Smooth muscle cell (in vitro differentiated cells): ENCODE data around the gene MYO3B. TPM values are rescaled to one million over a fixed set of nuclear protein-coding genes. Genes with fewer than 3 reads are reported as not detected.

Source experiments
- DNase-seq: peaks from one replicate; lab custom pipeline; 2025; ENCODE audit not compliant: unreplicated experiment; lab: John Stamatoyannopoulos, UW
- H2AFZ ChIP-seq: fragments of 200-600 bp; sonication (generic); 2 replicates; pipeline ENCODE4 v1.6.0; 2016; ENCODE audit warnings: antibody characterized with exemption, low read depth, mild to moderate bottlenecking
- H3F3A ChIP-seq: fragments of 200-600 bp; sonication (generic); 2 replicates; pipeline ENCODE4 v1.6.0; 2017; ENCODE audit warnings: antibody characterized with exemption, low read depth
- H3K27ac ChIP-seq: fragments of 200-600 bp; sonication (generic); 2 replicates; pipeline ENCODE4 v1.5.1; 2016; ENCODE audit warnings: low read depth, mild to moderate bottlenecking
- H3K27me3 ChIP-seq: fragments of 200-600 bp; sonication (generic); 2 replicates; pipeline ENCODE4 v1.6.1; 2016; ENCODE audit warnings: low read depth, mild to moderate bottlenecking
- H3K36me3 ChIP-seq: fragments of 200-600 bp; sonication (generic); 2 replicates; pipeline ENCODE4 v1.5.1; 2016; ENCODE audit warnings: low read depth
- H3K4me1 ChIP-seq: fragments of 200-600 bp; sonication (generic); 2 replicates; pipeline ENCODE4 v1.5.1; 2016; ENCODE audit warnings: low read depth
- H3K4me2 ChIP-seq: fragments of 200-600 bp; sonication (generic); 2 replicates; pipeline ENCODE4 v1.6.0; 2016; ENCODE audit warnings: mild to moderate bottlenecking
- H3K4me3 ChIP-seq: fragments of 200-600 bp; sonication (generic); 2 replicates; pipeline ENCODE4 v1.5.1; 2016; ENCODE audit warnings: mild to moderate bottlenecking
- H3K79me2 ChIP-seq: fragments of 200-600 bp; sonication (generic); 2 replicates; pipeline ENCODE4 v1.6.0; 2016; ENCODE audit warnings: low read depth, mild to moderate bottlenecking
- H3K9ac ChIP-seq: fragments of 200-600 bp; sonication (generic); 2 replicates; pipeline ENCODE4 v1.6.0; 2016; ENCODE audit warnings: low read depth
- H3K9me3 ChIP-seq: fragments of 200-600 bp; sonication (generic); replicated peaks from 2 replicates; pipeline ENCODE4 v1.5.1; 2016; ENCODE audit warnings: low read depth
- H4K20me1 ChIP-seq: fragments of 200-600 bp; sonication (generic); 2 replicates; pipeline ENCODE4 v1.6.0; 2016; ENCODE audit warnings: low read depth
- WGBS: methylation state at CpG from one replicate; pipeline ENCODE4 v1.1.7; 2016; ENCODE audit warnings: low lambda C conversion rate; 5-methylcytosine and 5-hydroxymethylcytosine counted together
- polyA plus RNA-seq: library from polyadenylated mRNA; unstranded; fragments of >200 nt; fragmentation: Nextera tagmentation; extraction: Ambion mirVana; gene quantifications from 2 replicates; pipeline ENCODE4 v1.2.1, GENCODE V29; 2016
- total RNA-seq: library from RNA; depleted of rRNA; stranded (reverse); fragments of >200 nt; gene quantifications from 2 replicates; pipeline ENCODE4 v1.2.3, GENCODE V29; 2014
- TF ChIP-seq, protein P1 (sequence below): fragments of 200-600 bp; sonication (generic); IDR thresholded peaks from 2 replicates; pipeline ENCODE4 v1.5.1; 2017; ENCODE audit warnings: borderline replicate concordance, mild to moderate bottlenecking, antibody characterized with exemption; ENCODE audit not compliant: insufficient read depth, poor library complexity, severe bottlenecking

MYO3B gene
- total and polyA plus RNA-seq, 2 experiments from 2014 or later, result 0.47 to 3.1 TPM

DNA sequence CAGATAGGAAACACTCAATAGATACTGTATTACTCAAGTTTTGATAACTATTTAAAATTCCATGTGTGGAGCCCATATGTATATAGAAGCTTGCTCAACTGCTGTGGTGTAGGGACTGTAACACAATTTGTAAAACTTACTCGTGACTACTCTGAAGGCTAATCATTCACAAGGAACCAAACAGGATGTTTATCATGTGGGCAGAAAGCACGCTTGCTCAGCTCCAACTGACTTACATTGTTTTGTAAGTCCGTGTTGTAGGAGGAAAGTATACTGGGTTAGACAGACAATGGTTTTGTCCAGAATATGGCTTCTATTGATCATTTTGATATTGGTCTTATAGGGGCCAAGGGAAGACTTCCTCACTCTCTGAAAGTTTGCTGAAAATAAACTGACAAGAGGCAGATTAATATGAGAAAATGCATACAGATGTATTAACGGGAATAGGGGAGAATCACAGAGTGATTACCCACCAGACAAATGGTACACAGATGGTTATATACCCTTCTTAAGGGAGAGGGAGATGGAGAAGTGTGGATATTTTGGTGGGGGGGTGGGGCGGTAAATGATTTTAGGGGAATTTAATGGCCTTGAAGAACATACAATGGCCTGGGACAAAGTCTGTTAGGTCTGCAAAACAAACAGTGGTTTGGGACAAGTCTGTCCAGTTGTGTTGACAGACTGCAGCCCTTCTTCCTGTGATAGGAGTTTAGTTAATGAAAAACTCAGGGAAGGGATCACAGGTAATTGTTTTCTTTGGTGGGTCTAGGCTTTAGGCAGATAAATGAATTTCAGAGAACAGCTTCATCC, 277.9 kb downstream of the MYO3B start:
- H3K27ac ChIP-seq, result no peak overlapping the region

DNA sequence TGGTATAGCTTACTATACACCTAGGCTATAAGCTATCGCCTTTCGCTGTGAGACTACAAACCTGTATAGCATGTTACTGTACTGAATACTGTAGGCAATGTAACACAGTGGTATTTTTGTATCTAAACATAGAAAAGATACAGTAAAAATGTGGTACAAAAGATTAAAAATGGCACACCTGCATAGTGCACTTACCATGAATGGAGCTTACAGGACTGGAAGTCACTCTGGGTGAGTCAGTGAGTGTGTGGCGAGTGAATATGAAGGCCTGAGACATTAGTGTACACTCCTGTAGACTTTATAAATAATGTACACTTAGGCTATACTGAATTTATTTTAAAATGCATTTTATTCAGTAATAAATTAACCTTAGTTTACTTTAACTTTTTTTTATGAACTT, 279.0 kb downstream of the MYO3B start:
- Histone ChIP-seq H3K4me3 (no peak overlapping the region), H3K36me3 (no peaks in the 10 kb centered on the region), H3F3A (no peaks in the 10 kb centered on the region), H2AFZ (no peak overlapping the region), H3K9ac (no peak overlapping the region), H4K20me1 (no peaks in the 10 kb centered on the region), H3K9me3 (no peaks in the 10 kb centered on the region), H3K27me3 (no peaks in the 10 kb centered on the region), H3K4me1 (no peaks in the 10 kb centered on the region), H3K4me2 (no peak overlapping the region), H3K79me2 (no peaks in the 10 kb centered on the region), H3K27ac (no peak overlapping the region)
- TF ChIP-seq, protein P1, sequence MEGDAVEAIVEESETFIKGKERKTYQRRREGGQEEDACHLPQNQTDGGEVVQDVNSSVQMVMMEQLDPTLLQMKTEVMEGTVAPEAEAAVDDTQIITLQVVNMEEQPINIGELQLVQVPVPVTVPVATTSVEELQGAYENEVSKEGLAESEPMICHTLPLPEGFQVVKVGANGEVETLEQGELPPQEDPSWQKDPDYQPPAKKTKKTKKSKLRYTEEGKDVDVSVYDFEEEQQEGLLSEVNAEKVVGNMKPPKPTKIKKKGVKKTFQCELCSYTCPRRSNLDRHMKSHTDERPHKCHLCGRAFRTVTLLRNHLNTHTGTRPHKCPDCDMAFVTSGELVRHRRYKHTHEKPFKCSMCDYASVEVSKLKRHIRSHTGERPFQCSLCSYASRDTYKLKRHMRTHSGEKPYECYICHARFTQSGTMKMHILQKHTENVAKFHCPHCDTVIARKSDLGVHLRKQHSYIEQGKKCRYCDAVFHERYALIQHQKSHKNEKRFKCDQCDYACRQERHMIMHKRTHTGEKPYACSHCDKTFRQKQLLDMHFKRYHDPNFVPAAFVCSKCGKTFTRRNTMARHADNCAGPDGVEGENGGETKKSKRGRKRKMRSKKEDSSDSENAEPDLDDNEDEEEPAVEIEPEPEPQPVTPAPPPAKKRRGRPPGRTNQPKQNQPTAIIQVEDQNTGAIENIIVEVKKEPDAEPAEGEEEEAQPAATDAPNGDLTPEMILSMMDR, result no peak
- no peak for DNase-seq
- 86% methylated on average over 3 of the region's 3 CpGs for WGBS

More for the DNA sequence above, 277.9 kb downstream of the MYO3B start:
- no peak overlapping the region for H2AFZ ChIP-seq
- H3K27me3 ChIP-seq, result no peaks in the 10 kb centered on the region
- H3F3A ChIP-seq, result no peaks in the 10 kb centered on the region
- DNase-seq, result no peak
- H3K9ac ChIP-seq, result no peak overlapping the region
- no peaks in the 10 kb centered on the region for H3K9me3 ChIP-seq
- H3K4me1 ChIP-seq, result no peaks in the 10 kb centered on the region
- WGBS, result 59% methylated on average over 5 of the region's 5 CpGs
- H3K4me3 ChIP-seq, result no peak overlapping the region
- H4K20me1 ChIP-seq, result no peaks in the 10 kb centered on the region
- TF ChIP-seq, protein P1, result no peak
- no peaks in the 10 kb centered on the region for H3K36me3 ChIP-seq
- H3K79me2 ChIP-seq, result no peaks in the 10 kb centered on the region
- H3K4me2 ChIP-seq, result no peak overlapping the region

DNA sequence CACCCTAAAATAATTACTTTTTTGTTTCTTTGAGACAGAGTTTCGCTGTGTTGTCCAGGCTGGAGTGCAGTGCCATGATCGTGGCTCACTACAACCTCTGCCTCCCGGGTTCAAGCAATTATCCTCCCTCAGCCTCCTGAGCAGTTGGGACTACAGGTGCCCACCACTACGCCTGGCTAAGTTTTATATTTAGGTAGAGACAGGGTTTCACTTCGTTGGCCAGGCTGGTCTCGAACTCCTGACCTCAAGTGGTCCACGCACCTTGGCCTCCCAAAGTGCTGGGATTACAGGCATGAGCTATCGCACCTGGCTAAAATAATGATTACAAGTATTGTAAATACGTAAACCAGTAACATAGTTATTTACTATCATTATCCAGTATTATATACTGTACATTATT, 279.8 kb downstream of the MYO3B start:
- H3K36me3 ChIP-seq, result no peaks in the 10 kb centered on the region
- H3F3A ChIP-seq, result no peaks in the 10 kb centered on the region
- no peak overlapping the region for H3K9ac ChIP-seq
- H4K20me1 ChIP-seq, result no peaks in the 10 kb centered on the region
- H3K4me3 ChIP-seq, result no peak overlapping the region
- no peaks in the 10 kb centered on the region for H3K79me2 ChIP-seq
- H3K4me1 ChIP-seq, result no peaks in the 10 kb centered on the region
- H3K9me3 ChIP-seq, result no peaks in the 10 kb centered on the region
- DNase-seq, result no peak
- WGBS, result 96% methylated on average over 9 of the region's 9 CpGs
- H3K27me3 ChIP-seq, result no peaks in the 10 kb centered on the region
- no peak overlapping the region for H3K27ac ChIP-seq
- no peak overlapping the region for H2AFZ ChIP-seq
- H3K4me2 ChIP-seq, result no peak overlapping the region
- TF ChIP-seq, protein P1, result no peak

DNA sequence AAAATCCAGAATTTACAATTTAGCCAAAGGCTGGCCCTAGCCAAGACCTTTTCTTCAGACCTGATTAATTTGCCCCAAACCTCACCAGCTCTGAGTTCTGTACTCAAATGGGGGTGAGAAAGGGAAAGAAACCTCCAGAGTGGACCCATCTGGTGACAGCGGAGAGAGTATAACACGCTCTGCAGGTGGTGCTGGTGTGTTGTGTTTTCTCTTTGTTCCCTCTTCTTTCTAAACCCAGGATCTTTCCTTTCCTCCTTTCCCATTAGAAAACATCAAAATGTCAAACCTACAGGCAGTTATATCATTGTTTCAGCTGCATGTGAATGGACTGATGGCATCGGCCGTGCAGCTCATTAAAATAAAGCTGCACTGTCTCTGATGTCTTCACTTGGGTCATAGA, 283.9 kb downstream of the MYO3B start:
- no peaks in the 10 kb centered on the region for H3K9me3 ChIP-seq
- no peaks in the 10 kb centered on the region for H3K79me2 ChIP-seq
- DNase-seq, result no peak
- no peak overlapping the region for H2AFZ ChIP-seq
- no peak overlapping the region for H3K4me2 ChIP-seq
- 87% methylated on average over 4 of the region's 4 CpGs for WGBS
- H3K9ac ChIP-seq, result no peak overlapping the region
- TF ChIP-seq, protein P1, result no peak
- no peaks in the 10 kb centered on the region for H3F3A ChIP-seq
- no peaks in the 10 kb centered on the region for H3K27me3 ChIP-seq
- no peaks in the 10 kb centered on the region for H4K20me1 ChIP-seq
- H3K4me1 ChIP-seq, result no peaks in the 10 kb centered on the region
- H3K27ac ChIP-seq, result no peak overlapping the region
- no peaks in the 10 kb centered on the region for H3K36me3 ChIP-seq
- H3K4me3 ChIP-seq, result no peak overlapping the region
